HEK293 (cell line): ENCODE results near the gene TBC1D5.

Source experiments
- BCL11A ChIP-seq: fragments of 450-650 bp; formaldehyde crosslinking; IDR thresholded peaks from 2 replicates; pipeline ENCODE4 v1.5.1; 2016; ENCODE audit warnings: low read depth, missing biosample characterization, missing genetic modification characterization
- HOXA7 ChIP-seq: sonication (generic); formaldehyde crosslinking; IDR thresholded peaks from 2 replicates; pipeline ENCODE4 v1.8.1; 2022; ENCODE audit warnings: missing genetic modification reagents, borderline replicate concordance
- SETDB1 ChIP-seq: IDR thresholded peaks from one replicate; pipeline ENCODE4 v1.6.1; 2017; ENCODE audit warnings: mild to moderate bottlenecking, low read length, moderate library complexity, mixed read lengths; ENCODE audit not compliant: insufficient read length
- ZNF324 ChIP-seq: fragments of 450-650 bp; formaldehyde crosslinking; IDR thresholded peaks from 2 replicates; pipeline ENCODE4 v1.5.1; 2016; ENCODE audit warnings: missing biosample characterization, missing genetic modification characterization
- ZNF501 ChIP-seq: fragments of 450-650 bp; formaldehyde crosslinking; IDR thresholded peaks from 2 replicates; pipeline ENCODE4 v1.5.1; 2016; ENCODE audit warnings: missing biosample characterization, missing genetic modification characterization
- ZNF521 ChIP-seq: fragments of 450-650 bp; formaldehyde crosslinking; IDR thresholded peaks from 2 replicates; pipeline ENCODE4 v1.5.1; 2017; ENCODE audit warnings: missing biosample characterization, mild to moderate bottlenecking, missing genetic modification characterization
- ZNF544 ChIP-seq: fragments of 450-650 bp; formaldehyde crosslinking; IDR thresholded peaks from 2 replicates; pipeline ENCODE4 v1.5.0; 2017; ENCODE audit warnings: missing biosample characterization, missing genetic modification characterization
- ZNF549 ChIP-seq: fragments of 450-650 bp; IDR thresholded peaks from 2 replicates; pipeline ENCODE4 v1.5.1; 2018; ENCODE audit warnings: missing biosample characterization, missing genetic modification characterization, mild to moderate bottlenecking, inconsistent platforms, moderate library complexity
- ZNF747 ChIP-seq: fragments of 450-650 bp; formaldehyde crosslinking; IDR thresholded peaks from 2 replicates; pipeline ENCODE4 v1.5.1; 2016; ENCODE audit warnings: missing biosample characterization, missing genetic modification characterization
- ZSCAN30 ChIP-seq: fragments of 450-650 bp; IDR thresholded peaks from 2 replicates; pipeline ENCODE4 v1.5.1; 2018; ENCODE audit warnings: missing biosample characterization, mild to moderate bottlenecking, missing genetic modification characterization, moderate library complexity
- TF ChIP-seq, protein P1 (sequence below): fragments of 450-650 bp; formaldehyde crosslinking; IDR thresholded peaks from 2 replicates; pipeline ENCODE4 v1.5.1; 2016; ENCODE audit warnings: missing biosample characterization, missing genetic modification characterization
- TF ChIP-seq, protein P2 (sequence below): fragments of 450-650 bp; formaldehyde crosslinking; IDR thresholded peaks from 2 replicates; pipeline ENCODE4 v1.5.1; 2017; ENCODE audit warnings: missing biosample characterization, missing genetic modification characterization
- TF ChIP-seq, protein P3 (sequence below): fragments of 450-650 bp; formaldehyde crosslinking; IDR thresholded peaks from 2 replicates; pipeline ENCODE4 v1.5.1; 2017; ENCODE audit warnings: missing biosample characterization, missing genetic modification characterization
- TF ChIP-seq, protein P4 (sequence below): IDR thresholded peaks from 2 replicates; pipeline ENCODE4 v1.6.1; 2011; ENCODE audit warnings: mild to moderate bottlenecking, low read depth, low read length, borderline replicate concordance

- TF ChIP-seq, protein P1, sequence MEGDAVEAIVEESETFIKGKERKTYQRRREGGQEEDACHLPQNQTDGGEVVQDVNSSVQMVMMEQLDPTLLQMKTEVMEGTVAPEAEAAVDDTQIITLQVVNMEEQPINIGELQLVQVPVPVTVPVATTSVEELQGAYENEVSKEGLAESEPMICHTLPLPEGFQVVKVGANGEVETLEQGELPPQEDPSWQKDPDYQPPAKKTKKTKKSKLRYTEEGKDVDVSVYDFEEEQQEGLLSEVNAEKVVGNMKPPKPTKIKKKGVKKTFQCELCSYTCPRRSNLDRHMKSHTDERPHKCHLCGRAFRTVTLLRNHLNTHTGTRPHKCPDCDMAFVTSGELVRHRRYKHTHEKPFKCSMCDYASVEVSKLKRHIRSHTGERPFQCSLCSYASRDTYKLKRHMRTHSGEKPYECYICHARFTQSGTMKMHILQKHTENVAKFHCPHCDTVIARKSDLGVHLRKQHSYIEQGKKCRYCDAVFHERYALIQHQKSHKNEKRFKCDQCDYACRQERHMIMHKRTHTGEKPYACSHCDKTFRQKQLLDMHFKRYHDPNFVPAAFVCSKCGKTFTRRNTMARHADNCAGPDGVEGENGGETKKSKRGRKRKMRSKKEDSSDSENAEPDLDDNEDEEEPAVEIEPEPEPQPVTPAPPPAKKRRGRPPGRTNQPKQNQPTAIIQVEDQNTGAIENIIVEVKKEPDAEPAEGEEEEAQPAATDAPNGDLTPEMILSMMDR (tag by site-specific recombination), result no peak
- TF ChIP-seq HOXA7 (CRISPR knock-in tag), result no peak
- TF ChIP-seq ZNF549 (tag by site-specific recombination), result no peak
- TF ChIP-seq ZNF747 (tag by site-specific recombination), result no peak
- no peak for TF ChIP-seq ZNF324
- no peak for TF ChIP-seq ZNF544 (tag by site-specific recombination)
- TF ChIP-seq ZNF501 (tag by site-specific recombination), result no peak
- TF ChIP-seq SETDB1, result no peak
- TF ChIP-seq, protein P2, sequence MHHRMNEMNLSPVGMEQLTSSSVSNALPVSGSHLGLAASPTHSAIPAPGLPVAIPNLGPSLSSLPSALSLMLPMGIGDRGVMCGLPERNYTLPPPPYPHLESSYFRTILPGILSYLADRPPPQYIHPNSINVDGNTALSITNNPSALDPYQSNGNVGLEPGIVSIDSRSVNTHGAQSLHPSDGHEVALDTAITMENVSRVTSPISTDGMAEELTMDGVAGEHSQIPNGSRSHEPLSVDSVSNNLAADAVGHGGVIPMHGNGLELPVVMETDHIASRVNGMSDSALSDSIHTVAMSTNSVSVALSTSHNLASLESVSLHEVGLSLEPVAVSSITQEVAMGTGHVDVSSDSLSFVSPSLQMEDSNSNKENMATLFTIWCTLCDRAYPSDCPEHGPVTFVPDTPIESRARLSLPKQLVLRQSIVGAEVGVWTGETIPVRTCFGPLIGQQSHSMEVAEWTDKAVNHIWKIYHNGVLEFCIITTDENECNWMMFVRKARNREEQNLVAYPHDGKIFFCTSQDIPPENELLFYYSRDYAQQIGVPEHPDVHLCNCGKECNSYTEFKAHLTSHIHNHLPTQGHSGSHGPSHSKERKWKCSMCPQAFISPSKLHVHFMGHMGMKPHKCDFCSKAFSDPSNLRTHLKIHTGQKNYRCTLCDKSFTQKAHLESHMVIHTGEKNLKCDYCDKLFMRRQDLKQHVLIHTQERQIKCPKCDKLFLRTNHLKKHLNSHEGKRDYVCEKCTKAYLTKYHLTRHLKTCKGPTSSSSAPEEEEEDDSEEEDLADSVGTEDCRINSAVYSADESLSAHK, result no peak
- no peak for TF ChIP-seq ZSCAN30 (tag by site-specific recombination)
- TF ChIP-seq, protein P3, sequence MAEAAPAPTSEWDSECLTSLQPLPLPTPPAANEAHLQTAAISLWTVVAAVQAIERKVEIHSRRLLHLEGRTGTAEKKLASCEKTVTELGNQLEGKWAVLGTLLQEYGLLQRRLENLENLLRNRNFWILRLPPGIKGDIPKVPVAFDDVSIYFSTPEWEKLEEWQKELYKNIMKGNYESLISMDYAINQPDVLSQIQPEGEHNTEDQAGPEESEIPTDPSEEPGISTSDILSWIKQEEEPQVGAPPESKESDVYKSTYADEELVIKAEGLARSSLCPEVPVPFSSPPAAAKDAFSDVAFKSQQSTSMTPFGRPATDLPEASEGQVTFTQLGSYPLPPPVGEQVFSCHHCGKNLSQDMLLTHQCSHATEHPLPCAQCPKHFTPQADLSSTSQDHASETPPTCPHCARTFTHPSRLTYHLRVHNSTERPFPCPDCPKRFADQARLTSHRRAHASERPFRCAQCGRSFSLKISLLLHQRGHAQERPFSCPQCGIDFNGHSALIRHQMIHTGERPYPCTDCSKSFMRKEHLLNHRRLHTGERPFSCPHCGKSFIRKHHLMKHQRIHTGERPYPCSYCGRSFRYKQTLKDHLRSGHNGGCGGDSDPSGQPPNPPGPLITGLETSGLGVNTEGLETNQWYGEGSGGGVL (tag by site-specific recombination), result no peak
- TF ChIP-seq ZNF521 (tag by site-specific recombination), result no peak
- no peak for TF ChIP-seq BCL11A
- TF ChIP-seq, protein P4, sequence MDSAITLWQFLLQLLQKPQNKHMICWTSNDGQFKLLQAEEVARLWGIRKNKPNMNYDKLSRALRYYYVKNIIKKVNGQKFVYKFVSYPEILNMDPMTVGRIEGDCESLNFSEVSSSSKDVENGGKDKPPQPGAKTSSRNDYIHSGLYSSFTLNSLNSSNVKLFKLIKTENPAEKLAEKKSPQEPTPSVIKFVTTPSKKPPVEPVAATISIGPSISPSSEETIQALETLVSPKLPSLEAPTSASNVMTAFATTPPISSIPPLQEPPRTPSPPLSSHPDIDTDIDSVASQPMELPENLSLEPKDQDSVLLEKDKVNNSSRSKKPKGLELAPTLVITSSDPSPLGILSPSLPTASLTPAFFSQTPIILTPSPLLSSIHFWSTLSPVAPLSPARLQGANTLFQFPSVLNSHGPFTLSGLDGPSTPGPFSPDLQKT, result no peak
These were observed 58.8 kb downstream of the TBC1D5 start for GRCh38 chr3:17683542-17684207.
